ENCODE results near the gene RABGAP1. TPM values are rescaled to one million over a fixed set of nuclear protein-coding genes. Genes with fewer than 3 reads are reported as not detected.

The RABGAP1 gene
- total RNA-seq, 1 experiment from 2014 or later, result 95.8 TPM

GRCh38 chr9:122996586-122996985 lies 55.8 kb downstream of the RABGAP1 start:
- H4K20me1 ChIP-seq (ENCODE audit: insufficient read depth), result peaks cover 19% of the 10 kb centered on the region
- no peaks in the 10 kb centered on the region for H3K9me2 ChIP-seq (ENCODE audit: insufficient read depth)
- H3K27ac ChIP-seq, result no peak overlapping the region
- no peak overlapping the region for H3K4me2 ChIP-seq
- intact Hi-C loops (cut with micrococcal nuclease; ENCODE audit: unreplicated experiment), result no loop called here
- TF ChIP-seq EZH2 (IDR thresholded peaks at IDR 0.05; ENCODE audit: low read depth), result no peak
- TF ChIP-seq CTCF (conservative IDR thresholded peaks at IDR 0.05), result no peak
- no peak overlapping the region for H3K4me3 ChIP-seq
- ChIA-PET CTCF (no interaction called here), POLR2A (ENCODE audit: unreplicated experiment) (no interaction called here)
- H2AFZ ChIP-seq, result no peak overlapping the region
- H3F3A ChIP-seq (ENCODE audit: insufficient read depth, low read depth), result peaks cover 18% of the 10 kb centered on the region
- BruUV-seq (replicated peaks), result no TSS peak
- H3K79me2 ChIP-seq (ENCODE audit: low read depth), result peaks cover 7% of the 10 kb centered on the region; the same call in 1 of the 2 replicates
- no peaks in the 10 kb centered on the region for H3K9me3 ChIP-seq (ENCODE audit: insufficient read depth, low read depth)
- H3K27me3 ChIP-seq (ENCODE audit: insufficient read depth, low read depth), result no peaks in the 10 kb centered on the region
- peaks cover 41% of the 10 kb centered on the region for H3K36me3 ChIP-seq (ENCODE audit: low read depth)
- no peaks in the 10 kb centered on the region for H3K4me1 ChIP-seq (replicated peaks; ENCODE audit: insufficient read depth)
- no peak for DNase-seq

GRCh38 chr9:122998448-122998847 lies 57.6 kb downstream of the RABGAP1 start:
- H3K4me2 ChIP-seq, result no peak overlapping the region
- H3F3A ChIP-seq (ENCODE audit: insufficient read depth, low read depth), result peaks cover 10% of the 10 kb centered on the region
- no peak overlapping the region for H3K4me3 ChIP-seq
- DNase-seq, result no peak
- no peaks in the 10 kb centered on the region for H3K9me2 ChIP-seq (ENCODE audit: insufficient read depth)
- H3K36me3 ChIP-seq (ENCODE audit: low read depth), result peaks cover 45% of the 10 kb centered on the region
- H3K27ac ChIP-seq, result no peak overlapping the region
- no peaks in the 10 kb centered on the region for H3K9me3 ChIP-seq (ENCODE audit: insufficient read depth, low read depth)
- no peaks in the 10 kb centered on the region for H3K79me2 ChIP-seq (ENCODE audit: low read depth)
- H2AFZ ChIP-seq, result no peak overlapping the region
- intact Hi-C loops (cut with micrococcal nuclease; ENCODE audit: unreplicated experiment), result no loop called here
- no peaks in the 10 kb centered on the region for H3K27me3 ChIP-seq (ENCODE audit: insufficient read depth, low read depth)
- peaks cover 11% of the 10 kb centered on the region; the same call in 1 of the 2 replicates for H4K20me1 ChIP-seq (ENCODE audit: insufficient read depth)
- ChIA-PET POLR2A (ENCODE audit: unreplicated experiment) (no interaction called here), CTCF (no interaction called here)
- H3K4me1 ChIP-seq (replicated peaks; ENCODE audit: insufficient read depth), result no peaks in the 10 kb centered on the region
- TF ChIP-seq CTCF (conservative IDR thresholded peaks at IDR 0.05) (no peak), EZH2 (IDR thresholded peaks at IDR 0.05; ENCODE audit: low read depth) (no peak)
- BruUV-seq (replicated peaks), result no TSS peak

GRCh38 chr9:123000371-123001068 lies 59.7 kb downstream of the RABGAP1 start:
- Histone ChIP-seq H3K27ac (no peak overlapping the region), H3F3A (ENCODE audit: insufficient read depth, low read depth) (peaks cover 13% of the 10 kb centered on the region), H4K20me1 (ENCODE audit: insufficient read depth) (peaks cover 7% of the 10 kb centered on the region), H3K4me2 (no peak overlapping the region), H3K4me1 (replicated peaks; ENCODE audit: insufficient read depth) (no peaks in the 10 kb centered on the region), H3K9me3 (ENCODE audit: insufficient read depth, low read depth) (no peaks in the 10 kb centered on the region), H3K27me3 (ENCODE audit: insufficient read depth, low read depth) (no peaks in the 10 kb centered on the region), H3K9me2 (ENCODE audit: insufficient read depth) (no peaks in the 10 kb centered on the region), H3K36me3 (ENCODE audit: low read depth) (peaks cover 58% of the 10 kb centered on the region), H2AFZ (no peak overlapping the region), H3K79me2 (ENCODE audit: low read depth) (no peaks in the 10 kb centered on the region), H3K4me3 (no peak overlapping the region)
- intact Hi-C loops (cut with micrococcal nuclease; ENCODE audit: unreplicated experiment), result no loop called here
- no peak for DNase-seq
- BruUV-seq (replicated peaks), result no TSS peak
- CTCF ChIA-PET, result no interaction called here
- TF ChIP-seq EZH2 (IDR thresholded peaks at IDR 0.05; ENCODE audit: low read depth) (no peak), CTCF (conservative IDR thresholded peaks at IDR 0.05) (no peak)
- POLR2A ChIA-PET (ENCODE audit: unreplicated experiment), result interaction anchor here (0.6 kb wide), 1 partner anchor 287 kb away, joined by 3 read pairs; no protein-coding TSS in a partner anchor
